SK-N-SH treated with all-trans-retinoic acid at 6 μM for 48 hours (cell line): ENCODE data around the gene AFTPH.

Source experiments
- ATAC-seq: fragments of 200-7000 bp; cut with Tn5 transposase; 3 replicates; pipeline ENCODE4 v1.9.1; 2020; ENCODE audit warnings: mild to moderate bottlenecking, moderate library complexity
- CREB5 ChIP-seq: fragments of 250-450 bp; sonication (Bioruptor Pico); IDR thresholded peaks from 2 replicates; pipeline ENCODE4 v1.5.1; 2020; ENCODE audit warnings: low read depth, mild to moderate bottlenecking, moderate library complexity
- GLIS3 ChIP-seq: fragments of 250-450 bp; sonication (Bioruptor Pico); IDR thresholded peaks from 2 replicates; pipeline ENCODE4 v1.5.0; 2020; ENCODE audit warnings: mild to moderate bottlenecking, moderate library complexity
- TSHZ2 ChIP-seq: fragments of 250-450 bp; sonication (Bioruptor Pico); IDR thresholded peaks from 2 replicates; pipeline ENCODE4 v1.5.0; 2020; ENCODE audit warnings: mild to moderate bottlenecking, moderate library complexity
- TF ChIP-seq, protein P1 (sequence below): fragments of 250-450 bp; sonication (Bioruptor Pico); IDR thresholded peaks from 2 replicates; pipeline ENCODE4 v1.5.1; 2021; ENCODE audit warnings: mild to moderate bottlenecking, moderate library complexity

The AFTPH gene

GRCh38 chr2:64641599-64641998 lies 117.5 kb downstream of the AFTPH start:
- no peak for ATAC-seq
- TF ChIP-seq GLIS3 (no peak), CREB5 (CRISPR knock-in tag) (no peak), TSHZ2 (CRISPR knock-in tag) (no peak)
- TF ChIP-seq, protein P1, sequence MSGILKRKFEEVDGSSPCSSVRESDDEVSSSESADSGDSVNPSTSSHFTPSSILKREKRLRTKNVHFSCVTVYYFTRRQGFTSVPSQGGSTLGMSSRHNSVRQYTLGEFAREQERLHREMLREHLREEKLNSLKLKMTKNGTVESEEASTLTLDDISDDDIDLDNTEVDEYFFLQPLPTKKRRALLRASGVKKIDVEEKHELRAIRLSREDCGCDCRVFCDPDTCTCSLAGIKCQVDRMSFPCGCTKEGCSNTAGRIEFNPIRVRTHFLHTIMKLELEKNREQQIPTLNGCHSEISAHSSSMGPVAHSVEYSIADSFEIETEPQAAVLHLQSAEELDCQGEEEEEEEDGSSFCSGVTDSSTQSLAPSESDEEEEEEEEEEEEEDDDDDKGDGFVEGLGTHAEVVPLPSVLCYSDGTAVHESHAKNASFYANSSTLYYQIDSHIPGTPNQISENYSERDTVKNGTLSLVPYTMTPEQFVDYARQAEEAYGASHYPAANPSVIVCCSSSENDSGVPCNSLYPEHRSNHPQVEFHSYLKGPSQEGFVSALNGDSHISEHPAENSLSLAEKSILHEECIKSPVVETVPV (CRISPR knock-in tag): no peak
